Measurements from ENCODE around the gene BEX1. TPM values are rescaled to one million over a fixed set of nuclear protein-coding genes. Genes with fewer than 3 reads are reported as not detected.
"Not testable (repeated sequence)": the region's sequence is repeated elsewhere in the genome, so short reads cannot be mapped to it uniquely, and the experiment has no call there.

Gene BEX1
- total RNA-seq, 1 experiment from 2014 or later = not detected

GRCh38 chrX:103107836-103108235, 43.9 kb upstream of the BEX1 start:
- no peaks in the 10 kb centered on the region for H3K9me3 ChIP-seq (ENCODE audit: control insufficient read depth in 1 of 2, insufficient read depth in 1 of 2, low read depth in 1 of 2, low read length in 2 of 2)
- H3K4me2 ChIP-seq (ENCODE audit: low read length) = no peak overlapping the region
- H3K4me1 ChIP-seq (ENCODE audit: control insufficient read depth in 1 of 2, insufficient read depth in 2 of 2, low read length in 2 of 2) = no peaks in the 10 kb centered on the region
- no peaks in the 10 kb centered on the region for H4K20me1 ChIP-seq (ENCODE audit: insufficient read depth)
- ATAC-seq (no peak), DNase-seq (ENCODE audit: low read depth, low spot score) (no peak)
- no TSS peak for BruUV-seq (replicated peaks)
- no peaks in the 10 kb centered on the region for H3K27me3 ChIP-seq (ENCODE audit: insufficient read depth, low read length)
- RAD21 ChIA-PET (ENCODE audit: low non-redundant PET in 1 of 2, low total read pairs in 2 of 2, uncharacterized antibody in 2 of 2, unreplicated experiment in 2 of 2) = no interaction called here
- intact Hi-C loops (cut with micrococcal nuclease) = no loop called here
- H3K79me2 ChIP-seq (ENCODE audit: insufficient read depth, low read length) = no peaks in the 10 kb centered on the region
- no peaks in the 10 kb centered on the region for H3K36me3 ChIP-seq (ENCODE audit: control insufficient read depth in 1 of 2, insufficient read depth in 2 of 2, low read length in 2 of 2)
- CTCF ChIA-PET = no interaction called here
- POLR2A ChIA-PET = no interaction called here
- no peak overlapping the region for H2AFZ ChIP-seq (ENCODE audit: low read depth, low read length, poor library complexity, severe bottlenecking)
- no peak overlapping the region for H3K4me3 ChIP-seq (replicated peaks in 1 of 2; ENCODE audit: low read depth in 1 of 2, low read length in 2 of 2)
- no peaks in the 10 kb centered on the region for H3K9me2 ChIP-seq (ENCODE audit: insufficient read depth)
- TF ChIP-seq FOSL1 (IDR thresholded peaks at IDR 0.05; ENCODE audit: low read depth) (no peak), YY1 (IDR thresholded peaks at IDR 0.05; ENCODE audit: extremely low read depth, insufficient replicate concordance, low read depth, low read length) (no peak), TCF7L2 (IDR thresholded peaks at IDR 0.05; ENCODE audit: borderline replicate concordance, extremely low read depth, insufficient read depth, insufficient read length) (no peak), ZBTB33 (IDR thresholded peaks at IDR 0.05; ENCODE audit: extremely low read depth, insufficient replicate concordance, low read length) (no peak), REST (IDR thresholded peaks at IDR 0.05; ENCODE audit: low read depth) (no peak), POLR2AphosphoS5 (IDR thresholded peaks at IDR 0.05; ENCODE audit: low read depth, low read length) (no peak), SIN3A (IDR thresholded peaks at IDR 0.05; ENCODE audit: low read depth) (no peak), EZH2 (IDR thresholded peaks at IDR 0.05) (no peak), RAD21 (IDR thresholded peaks at IDR 0.05; ENCODE audit: low read depth) (no peak), ZFX (IDR thresholded peaks at IDR 0.05) (no peak)
- H3K27ac ChIP-seq (ENCODE audit: low read depth, low read length) = no peak overlapping the region
- H3K9ac ChIP-seq (ENCODE audit: low read length) = no peak overlapping the region

- CTCF ChIA-PET; H3K79me2 ChIP-seq (ENCODE audit: insufficient read depth, low read length); H3K4me3 ChIP-seq (replicated peaks in 1 of 2; ENCODE audit: low read depth in 1 of 2, low read length in 2 of 2); H3K4me1 ChIP-seq (ENCODE audit: control insufficient read depth in 1 of 2, insufficient read depth in 2 of 2, low read length in 2 of 2); H3K36me3 ChIP-seq (ENCODE audit: control insufficient read depth in 1 of 2, insufficient read depth in 2 of 2, low read length in 2 of 2); H3K27me3 ChIP-seq (ENCODE audit: insufficient read depth, low read length); ATAC-seq; H3K4me2 ChIP-seq (ENCODE audit: low read length); H2AFZ ChIP-seq (ENCODE audit: low read depth, low read length, poor library complexity, severe bottlenecking); intact Hi-C loops (cut with micrococcal nuclease); POLR2A ChIA-PET; BruUV-seq (replicated peaks); H3K9me2 ChIP-seq (ENCODE audit: insufficient read depth); H3K27ac ChIP-seq (ENCODE audit: low read depth, low read length); DNase-seq (ENCODE audit: low read depth, low spot score); H3K9ac ChIP-seq (ENCODE audit: low read length); H4K20me1 ChIP-seq (ENCODE audit: insufficient read depth); RAD21 ChIA-PET (ENCODE audit: low non-redundant PET in 1 of 2, low total read pairs in 2 of 2, uncharacterized antibody in 2 of 2, unreplicated experiment in 2 of 2); H3K9me3 ChIP-seq (ENCODE audit: control insufficient read depth in 1 of 2, insufficient read depth in 1 of 2, low read depth in 1 of 2, low read length in 2 of 2): not testable (repeated sequence)
Measured at GRCh38 chrX:103107227-103107737, 43.3 kb upstream of the BEX1 start.

Measured in HCT116 (cell line).